GM12878 (cell line): ENCODE results near the gene SMG9. TPM values are rescaled to one million over a fixed set of nuclear protein-coding genes. Genes with fewer than 3 reads are reported as not detected.
A peak's percentile ranks its signal among the peaks of the same experiment; 100 is the strongest.

ENCODE experiments used
- ATF7 ChIP-seq: fragments of 450-650 bp; IDR thresholded peaks from 2 replicates; pipeline ENCODE4 v1.6.1; 2016; ENCODE audit warnings: low read depth, mild to moderate bottlenecking
- BCLAF1 ChIP-seq: fragments of 450-650 bp; IDR thresholded peaks from 2 replicates; pipeline ENCODE4 v1.6.1; 2017; ENCODE audit warnings: antibody characterized with exemption, mild to moderate bottlenecking, moderate library complexity
- CBFB ChIP-seq: IDR thresholded peaks from 2 replicates; pipeline ENCODE4 v1.6.1; 2016; ENCODE audit warnings: antibody characterized with exemption, low read depth
- CREB1 ChIP-seq: IDR thresholded peaks from 2 replicates; pipeline ENCODE4 v1.6.1; 2012; ENCODE audit warnings: low read depth, mild to moderate bottlenecking, inconsistent platforms
- CREM ChIP-seq: IDR thresholded peaks from 2 replicates; pipeline ENCODE4 v1.6.1; 2014; ENCODE audit warnings: antibody characterized with exemption, low read depth
- GABPA ChIP-seq: IDR thresholded peaks from 2 replicates; pipeline ENCODE4 v1.6.1; 2014; ENCODE audit warnings: antibody characterized with exemption, low read depth, mild to moderate bottlenecking, inconsistent platforms
- IKZF2 ChIP-seq, 2 experiments: fragments of 450-650 bp; IDR thresholded peaks; 2 replicates each; pipeline ENCODE4 v1.6.1; 2017; ENCODE audit warnings: mild to moderate bottlenecking in 2 of 2, moderate library complexity in 2 of 2
- IRF4 ChIP-seq: IDR thresholded peaks from 2 replicates; pipeline ENCODE4 v1.6.1; 2011; ENCODE audit warnings: low read depth, low read length
- KDM1A ChIP-seq: fragments of 200-600 bp; sonication (generic); IDR thresholded peaks from 2 replicates; pipeline ENCODE4 v1.6.1; 2016; ENCODE audit warnings: borderline replicate concordance
- MTA2 ChIP-seq: fragments of 450-650 bp; IDR thresholded peaks from 2 replicates; pipeline ENCODE4 v1.6.1; 2016; ENCODE audit warnings: low read depth, mild to moderate bottlenecking, moderate library complexity
- NFIC ChIP-seq: IDR thresholded peaks from 2 replicates; pipeline ENCODE4 v1.6.1; 2012; ENCODE audit warnings: low read depth, mild to moderate bottlenecking, inconsistent platforms, low read length, moderate library complexity
- POLR2A ChIP-seq: IDR thresholded peaks from 2 replicates; pipeline ENCODE4 v1.6.1; 2011; ENCODE audit warnings: low read depth, mild to moderate bottlenecking, low read length
- RELA ChIP-seq: fragments of 450-650 bp; IDR thresholded peaks from 2 replicates; pipeline ENCODE4 v1.8.0; 2014; ENCODE audit warnings: borderline replicate concordance; ENCODE audit not compliant: partially characterized antibody
- SKIL ChIP-seq: fragments of 450-650 bp; IDR thresholded peaks from 2 replicates; pipeline ENCODE4 v1.6.1; 2017; ENCODE audit warnings: mild to moderate bottlenecking, low read depth, inconsistent platforms; ENCODE audit not compliant: poor library complexity, severe bottlenecking
- SMAD5 ChIP-seq: IDR thresholded peaks from 2 replicates; pipeline ENCODE4 v1.6.1; 2016; ENCODE audit warnings: antibody characterized with exemption, low read depth
- SPI1 ChIP-seq: IDR thresholded peaks from 2 replicates; pipeline ENCODE4 v1.6.1; 2011; ENCODE audit warnings: low read depth, mild to moderate bottlenecking, low read length, moderate library complexity, borderline replicate concordance; ENCODE audit not compliant: insufficient read depth
- SUZ12 ChIP-seq: fragments of 200-600 bp; sonication (generic); IDR thresholded peaks from one replicate; pipeline ENCODE4 v1.6.1; 2018; ENCODE audit warnings: antibody characterized with exemption, mild to moderate bottlenecking; ENCODE audit not compliant: unreplicated experiment
- TCF3 ChIP-seq: IDR thresholded peaks from 2 replicates; pipeline ENCODE4 v1.6.1; 2012; ENCODE audit warnings: low read depth, mild to moderate bottlenecking, low read length, borderline replicate concordance; ENCODE audit not compliant: insufficient read depth
- ZNF384 ChIP-seq: IDR thresholded peaks from 2 replicates; pipeline ENCODE4 v1.6.1; 2012; ENCODE audit warnings: low read depth, mild to moderate bottlenecking, low read length, improper control_type of control experiment, borderline replicate concordance
- polyA plus RNA-seq, 11 experiments: library from polyadenylated mRNA; depleted of rRNA in 4 of 11; unstranded in 6 of 11; stranded (reverse) in 5 of 11; fragments of >200 nt; fragmentation: Nextera tagmentation in 4 of 11; fragmentation: Illumina TruSeq in 1 of 11; extraction: Ambion mirVana in 4 of 11; extraction: Trizol in 1 of 11; gene quantifications; 1 replicate in 1 of 11; 2 replicates in 10 of 11; pipeline versions ENCODE4 v1.2.1 to v1.2.3, GENCODE V29; 2011 to 2016; ENCODE audit warnings: inconsistent platforms in 2 of 11, missing spikeins in 2 of 11, low read depth in 1 of 11
- total RNA-seq, 4 experiments: library from RNA; depleted of rRNA in 3 of 4; stranded (reverse); fragments of >200 nt in 3 of 4; fragmentation: Illumina TruSeq in 1 of 4; extraction: Trizol in 1 of 4; gene quantifications; 2 replicates each; pipeline versions ENCODE4 v1.2.1 to v1.2.3, GENCODE V29; 2013 to 2021
- TF ChIP-seq, protein P1 (sequence below): fragments of 450-650 bp; IDR thresholded peaks from 2 replicates; pipeline ENCODE4 v1.6.1; 2017; ENCODE audit warnings: low read depth, mild to moderate bottlenecking, moderate library complexity
- TF ChIP-seq, protein P2 (sequence below): fragments of 450-650 bp; IDR thresholded peaks from 2 replicates; pipeline ENCODE4 v1.6.1; 2017; ENCODE audit warnings: mild to moderate bottlenecking, moderate library complexity

The SMG9 gene
- total and polyA plus RNA-seq, 10 of the 15 experiments (the other 5 are each of a cell fraction or from before 2014, with no cell fraction given), result 0.69 to 52.2 (median 28.1) TPM

DNA sequence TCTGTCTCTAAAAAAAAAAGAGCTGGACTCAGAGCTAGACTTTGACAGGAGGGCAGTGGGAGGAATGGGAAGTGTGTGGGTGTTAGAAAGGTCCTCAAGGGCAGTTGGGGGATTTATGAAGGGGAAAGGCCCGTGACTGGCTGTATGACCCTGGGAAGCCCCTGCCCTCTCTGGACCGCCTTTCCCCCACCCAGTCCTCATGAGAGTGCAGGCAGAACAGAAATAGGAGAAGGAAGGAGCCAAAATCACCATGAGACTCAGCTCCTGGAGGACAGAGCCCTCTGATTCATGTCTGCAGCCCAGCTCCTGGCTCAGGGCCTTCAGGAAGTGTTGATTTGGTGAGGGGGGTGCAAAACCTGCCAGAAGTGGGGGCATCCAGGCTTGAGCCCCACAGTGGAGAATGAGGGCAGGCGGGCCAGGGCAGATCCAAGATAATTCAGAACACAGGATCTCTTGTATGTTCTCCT is 8.7 kb upstream of the SMG9 start (continued):
- TF ChIP-seq, protein P1, sequence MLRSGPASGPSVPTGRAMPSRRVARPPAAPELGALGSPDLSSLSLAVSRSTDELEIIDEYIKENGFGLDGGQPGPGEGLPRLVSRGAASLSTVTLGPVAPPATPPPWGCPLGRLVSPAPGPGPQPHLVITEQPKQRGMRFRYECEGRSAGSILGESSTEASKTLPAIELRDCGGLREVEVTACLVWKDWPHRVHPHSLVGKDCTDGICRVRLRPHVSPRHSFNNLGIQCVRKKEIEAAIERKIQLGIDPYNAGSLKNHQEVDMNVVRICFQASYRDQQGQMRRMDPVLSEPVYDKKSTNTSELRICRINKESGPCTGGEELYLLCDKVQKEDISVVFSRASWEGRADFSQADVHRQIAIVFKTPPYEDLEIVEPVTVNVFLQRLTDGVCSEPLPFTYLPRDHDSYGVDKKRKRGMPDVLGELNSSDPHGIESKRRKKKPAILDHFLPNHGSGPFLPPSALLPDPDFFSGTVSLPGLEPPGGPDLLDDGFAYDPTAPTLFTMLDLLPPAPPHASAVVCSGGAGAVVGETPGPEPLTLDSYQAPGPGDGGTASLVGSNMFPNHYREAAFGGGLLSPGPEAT, result peak; percentile 93
- TF ChIP-seq BCLAF1 (no peak), MTA2 (peak; percentile 49; the same call in 1 of the 2 replicates), NFIC (peak; percentile 86; the same call in 1 of the 2 replicates), POLR2A (peak; percentile 49; the same call in 1 of the 2 replicates), CREB1 (0 out of 2 replicates have a peak, but pooled peaks have one; percentile 6), SKIL (peak; percentile 62), CBFB (peak; percentile 52; the same call in 1 of the 2 replicates), IRF4 (peak; percentile 48; the same call in 1 of the 2 replicates), SUZ12 (no peak), CREM (peak; percentile 78), SMAD5 (no peak; the same call in 1 of the 2 replicates), IKZF2 (IDR thresholded peaks at IDR 0.05) (peak; percentile 84 to 87), TCF3 (peak; percentile 39; the same call in 1 of the 2 replicates), RELA (peak; percentile 92), SPI1 (peak; percentile 8; the same call in 1 of the 2 replicates), GABPA (no peak), ZNF384 (peak; percentile 68; the same call in 1 of the 2 replicates), ATF7 (peak; percentile 74), KDM1A (no peak)
- TF ChIP-seq, protein P2, sequence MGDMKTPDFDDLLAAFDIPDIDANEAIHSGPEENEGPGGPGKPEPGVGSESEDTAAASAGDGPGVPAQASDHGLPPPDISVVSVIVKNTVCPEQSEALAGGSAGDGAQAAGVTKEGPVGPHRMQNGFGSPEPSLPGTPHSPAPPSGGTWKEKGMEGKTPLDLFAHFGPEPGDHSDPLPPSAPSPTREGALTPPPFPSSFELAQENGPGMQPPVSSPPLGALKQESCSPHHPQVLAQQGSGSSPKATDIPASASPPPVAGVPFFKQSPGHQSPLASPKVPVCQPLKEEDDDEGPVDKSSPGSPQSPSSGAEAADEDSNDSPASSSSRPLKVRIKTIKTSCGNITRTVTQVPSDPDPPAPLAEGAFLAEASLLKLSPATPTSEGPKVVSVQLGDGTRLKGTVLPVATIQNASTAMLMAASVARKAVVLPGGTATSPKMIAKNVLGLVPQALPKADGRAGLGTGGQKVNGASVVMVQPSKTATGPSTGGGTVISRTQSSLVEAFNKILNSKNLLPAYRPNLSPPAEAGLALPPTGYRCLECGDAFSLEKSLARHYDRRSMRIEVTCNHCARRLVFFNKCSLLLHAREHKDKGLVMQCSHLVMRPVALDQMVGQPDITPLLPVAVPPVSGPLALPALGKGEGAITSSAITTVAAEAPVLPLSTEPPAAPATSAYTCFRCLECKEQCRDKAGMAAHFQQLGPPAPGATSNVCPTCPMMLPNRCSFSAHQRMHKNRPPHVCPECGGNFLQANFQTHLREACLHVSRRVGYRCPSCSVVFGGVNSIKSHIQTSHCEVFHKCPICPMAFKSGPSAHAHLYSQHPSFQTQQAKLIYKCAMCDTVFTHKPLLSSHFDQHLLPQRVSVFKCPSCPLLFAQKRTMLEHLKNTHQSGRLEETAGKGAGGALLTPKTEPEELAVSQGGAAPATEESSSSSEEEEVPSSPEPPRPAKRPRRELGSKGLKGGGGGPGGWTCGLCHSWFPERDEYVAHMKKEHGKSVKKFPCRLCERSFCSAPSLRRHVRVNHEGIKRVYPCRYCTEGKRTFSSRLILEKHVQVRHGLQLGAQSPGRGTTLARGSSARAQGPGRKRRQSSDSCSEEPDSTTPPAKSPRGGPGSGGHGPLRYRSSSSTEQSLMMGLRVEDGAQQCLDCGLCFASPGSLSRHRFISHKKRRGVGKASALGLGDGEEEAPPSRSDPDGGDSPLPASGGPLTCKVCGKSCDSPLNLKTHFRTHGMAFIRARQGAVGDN, result peak; percentile 60; the same call in 1 of the 2 replicates
